ENCODE results near the gene IPMK. TPM values are rescaled to one million over a fixed set of nuclear protein-coding genes. Genes with fewer than 3 reads are reported as not detected.

IPMK gene
- total RNA-seq, 1 experiment from 2014 or later = 5.5 TPM

DNA sequence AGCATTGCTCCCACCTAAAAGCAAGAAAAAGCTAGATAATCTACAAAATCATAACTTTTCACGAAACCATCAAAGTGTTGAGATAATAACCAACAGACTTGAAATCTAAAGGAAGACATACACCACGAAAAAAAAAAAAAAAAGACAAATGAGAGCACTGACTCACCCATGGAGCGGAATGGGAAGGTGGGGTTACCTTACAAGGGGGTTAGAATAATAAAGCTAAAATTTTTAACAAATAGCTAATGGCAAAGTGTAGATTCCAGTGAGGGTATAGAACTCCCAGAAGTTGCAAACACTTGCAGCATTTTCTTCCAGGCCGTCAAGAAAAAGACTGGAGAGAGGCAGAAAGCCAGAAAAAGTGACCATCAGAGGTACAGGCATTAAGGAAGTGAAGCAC is 27.2 kb downstream of the IPMK start:
- CTCF ChIA-PET = no interaction called here
- TF ChIP-seq, protein P1, sequence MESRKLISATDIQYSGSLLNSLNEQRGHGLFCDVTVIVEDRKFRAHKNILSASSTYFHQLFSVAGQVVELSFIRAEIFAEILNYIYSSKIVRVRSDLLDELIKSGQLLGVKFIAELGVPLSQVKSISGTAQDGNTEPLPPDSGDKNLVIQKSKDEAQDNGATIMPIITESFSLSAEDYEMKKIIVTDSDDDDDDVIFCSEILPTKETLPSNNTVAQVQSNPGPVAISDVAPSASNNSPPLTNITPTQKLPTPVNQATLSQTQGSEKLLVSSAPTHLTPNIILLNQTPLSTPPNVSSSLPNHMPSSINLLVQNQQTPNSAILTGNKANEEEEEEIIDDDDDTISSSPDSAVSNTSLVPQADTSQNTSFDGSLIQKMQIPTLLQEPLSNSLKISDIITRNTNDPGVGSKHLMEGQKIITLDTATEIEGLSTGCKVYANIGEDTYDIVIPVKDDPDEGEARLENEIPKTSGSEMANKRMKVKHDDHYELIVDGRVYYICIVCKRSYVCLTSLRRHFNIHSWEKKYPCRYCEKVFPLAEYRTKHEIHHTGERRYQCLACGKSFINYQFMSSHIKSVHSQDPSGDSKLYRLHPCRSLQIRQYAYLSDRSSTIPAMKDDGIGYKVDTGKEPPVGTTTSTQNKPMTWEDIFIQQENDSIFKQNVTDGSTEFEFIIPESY (IDR thresholded peaks at IDR 0.05; ENCODE audit: extremely low read depth, insufficient replicate concordance, low read length) = no peak
- no peak for TF ChIP-seq TCF7L2 (IDR thresholded peaks at IDR 0.05; ENCODE audit: borderline replicate concordance, extremely low read depth, insufficient read depth, insufficient read length)
- TF ChIP-seq SP1 (IDR thresholded peaks at IDR 0.05; ENCODE audit: low read depth) = no peak
- TF ChIP-seq, protein P2, sequence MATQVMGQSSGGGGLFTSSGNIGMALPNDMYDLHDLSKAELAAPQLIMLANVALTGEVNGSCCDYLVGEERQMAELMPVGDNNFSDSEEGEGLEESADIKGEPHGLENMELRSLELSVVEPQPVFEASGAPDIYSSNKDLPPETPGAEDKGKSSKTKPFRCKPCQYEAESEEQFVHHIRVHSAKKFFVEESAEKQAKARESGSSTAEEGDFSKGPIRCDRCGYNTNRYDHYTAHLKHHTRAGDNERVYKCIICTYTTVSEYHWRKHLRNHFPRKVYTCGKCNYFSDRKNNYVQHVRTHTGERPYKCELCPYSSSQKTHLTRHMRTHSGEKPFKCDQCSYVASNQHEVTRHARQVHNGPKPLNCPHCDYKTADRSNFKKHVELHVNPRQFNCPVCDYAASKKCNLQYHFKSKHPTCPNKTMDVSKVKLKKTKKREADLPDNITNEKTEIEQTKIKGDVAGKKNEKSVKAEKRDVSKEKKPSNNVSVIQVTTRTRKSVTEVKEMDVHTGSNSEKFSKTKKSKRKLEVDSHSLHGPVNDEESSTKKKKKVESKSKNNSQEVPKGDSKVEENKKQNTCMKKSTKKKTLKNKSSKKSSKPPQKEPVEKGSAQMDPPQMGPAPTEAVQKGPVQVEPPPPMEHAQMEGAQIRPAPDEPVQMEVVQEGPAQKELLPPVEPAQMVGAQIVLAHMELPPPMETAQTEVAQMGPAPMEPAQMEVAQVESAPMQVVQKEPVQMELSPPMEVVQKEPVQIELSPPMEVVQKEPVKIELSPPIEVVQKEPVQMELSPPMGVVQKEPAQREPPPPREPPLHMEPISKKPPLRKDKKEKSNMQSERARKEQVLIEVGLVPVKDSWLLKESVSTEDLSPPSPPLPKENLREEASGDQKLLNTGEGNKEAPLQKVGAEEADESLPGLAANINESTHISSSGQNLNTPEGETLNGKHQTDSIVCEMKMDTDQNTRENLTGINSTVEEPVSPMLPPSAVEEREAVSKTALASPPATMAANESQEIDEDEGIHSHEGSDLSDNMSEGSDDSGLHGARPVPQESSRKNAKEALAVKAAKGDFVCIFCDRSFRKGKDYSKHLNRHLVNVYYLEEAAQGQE (IDR thresholded peaks at IDR 0.05; ENCODE audit: low read depth) = no peak
- TF ChIP-seq EZH2 (IDR thresholded peaks at IDR 0.05) = no peak
- TF ChIP-seq JUND (IDR thresholded peaks at IDR 0.05) = no peak
- TF ChIP-seq ZFX (IDR thresholded peaks at IDR 0.05) = no peak
- TF ChIP-seq CEBPB (IDR thresholded peaks at IDR 0.05; ENCODE audit: low read depth) = no peak
- no peak for TF ChIP-seq CBX3 (IDR thresholded peaks at IDR 0.05; ENCODE audit: low read depth)
- TF ChIP-seq YY1 (IDR thresholded peaks at IDR 0.05; ENCODE audit: extremely low read depth, insufficient replicate concordance, low read depth, low read length) = no peak
- POLR2A ChIA-PET = no interaction called here

More for the DNA sequence above, 27.2 kb downstream of the IPMK start:
- no peak overlapping the region for H3K9ac ChIP-seq (ENCODE audit: low read length)
- RAD21 ChIA-PET (ENCODE audit: low non-redundant PET in 1 of 2, low total read pairs in 2 of 2, uncharacterized antibody in 2 of 2, unreplicated experiment in 2 of 2) = no interaction called here
- BruUV-seq (replicated peaks) = no TSS peak
- no peak for ATAC-seq
- H3K4me3 ChIP-seq (replicated peaks in 1 of 2; ENCODE audit: low read depth in 1 of 2, low read length in 2 of 2) = no peak overlapping the region
- no peak overlapping the region for H3K4me2 ChIP-seq (ENCODE audit: low read length)
- H3K36me3 ChIP-seq (ENCODE audit: control insufficient read depth in 1 of 2, insufficient read depth in 2 of 2, low read length in 2 of 2) = no peaks in the 10 kb centered on the region
- no peak overlapping the region for H2AFZ ChIP-seq (ENCODE audit: low read depth, low read length, poor library complexity, severe bottlenecking)
- no peak for DNase-seq (ENCODE audit: low read depth, low spot score)
- no peaks in the 10 kb centered on the region for H3K27me3 ChIP-seq (ENCODE audit: insufficient read depth, low read length)
- intact Hi-C loops (cut with micrococcal nuclease) = no loop called here
- no peak overlapping the region for H3K27ac ChIP-seq (ENCODE audit: low read depth, low read length)
- no peaks in the 10 kb centered on the region for H3K9me3 ChIP-seq (ENCODE audit: control insufficient read depth in 1 of 2, insufficient read depth in 1 of 2, low read depth in 1 of 2, low read length in 2 of 2)
- H3K79me2 ChIP-seq (ENCODE audit: insufficient read depth, low read length) = peaks cover 4% of the 10 kb centered on the region; the same call in 1 of the 2 replicates
- H4K20me1 ChIP-seq (ENCODE audit: insufficient read depth) = no peaks in the 10 kb centered on the region
- no peaks in the 10 kb centered on the region for H3K9me2 ChIP-seq (ENCODE audit: insufficient read depth)
- peaks cover 14 to 32% of the 10 kb centered on the region in 2 experiments for H3K4me1 ChIP-seq (ENCODE audit: control insufficient read depth in 1 of 2, insufficient read depth in 2 of 2, low read length in 2 of 2)

All from HCT116 (cell line).